K562 (cell line): ENCODE measurements around the gene CYB5D1. TPM values are rescaled to one million over a fixed set of nuclear protein-coding genes. Genes with fewer than 3 reads are reported as not detected.

Experiments
- BDP1 ChIP-seq: IDR thresholded peaks from 3 replicates; pipeline ENCODE4 v1.6.1; 2011; ENCODE audit not compliant: insufficient read length, insufficient read depth
- CBX5 ChIP-seq: IDR thresholded peaks from 2 replicates; pipeline ENCODE4 v1.6.1; 2014; ENCODE audit warnings: low read depth, borderline replicate concordance
- CC2D1A ChIP-seq: fragments of 450-650 bp; IDR thresholded peaks from 2 replicates; pipeline ENCODE4 v1.6.1; 2017; ENCODE audit warnings: mild to moderate bottlenecking
- CREB5 ChIP-seq: fragments of 250-450 bp; sonication (Bioruptor Pico); IDR thresholded peaks from 2 replicates; pipeline ENCODE4 v1.5.0; 2020; ENCODE audit warnings: mild to moderate bottlenecking
- CREM ChIP-seq: IDR thresholded peaks from 2 replicates; pipeline ENCODE4 v1.6.1; 2014; ENCODE audit warnings: antibody characterized with exemption, low read depth
- ETV1 ChIP-seq: fragments of 450-650 bp; conservative IDR thresholded peaks from 2 replicates; pipeline ENCODE4 v1.6.1; 2016; ENCODE audit warnings: missing genetic modification characterization, control low read depth, low read depth, missing compliant biosample characterization
- GTF2B ChIP-seq: IDR thresholded peaks from 2 replicates; pipeline ENCODE4 v1.6.1; 2011; ENCODE audit not compliant: insufficient read length; ENCODE audit errors: extremely low read depth
- ILK ChIP-seq: fragments of 450-650 bp; IDR thresholded peaks from 2 replicates; pipeline ENCODE4 v1.6.1; 2016; ENCODE audit warnings: missing genetic modification characterization, low read depth, mild to moderate bottlenecking, missing compliant biosample characterization, moderate library complexity, borderline replicate concordance
- KDM1A ChIP-seq, 2 experiments: fragments of 450-650 bp; IDR thresholded peaks; 2 replicates each; pipeline ENCODE4 v1.6.1; 2016; ENCODE audit warnings: mild to moderate bottlenecking in 2 of 2
- MAFG ChIP-seq: fragments of 450-650 bp; conservative IDR thresholded peaks from 2 replicates; pipeline ENCODE4 v1.6.1; 2016; ENCODE audit warnings: missing genetic modification characterization, missing compliant biosample characterization
- MAX ChIP-seq: sonication (generic); formaldehyde crosslinking; IDR thresholded peaks from 2 replicates; pipeline ENCODE4 v1.9.0; 2022; ENCODE audit warnings: mild to moderate bottlenecking, missing genetic modification reagents
- MCM2 ChIP-seq: fragments of 450-650 bp; IDR thresholded peaks from 2 replicates; pipeline ENCODE4 v1.6.1; 2017; ENCODE audit warnings: low read depth, mild to moderate bottlenecking
- MEF2D ChIP-seq: conservative IDR thresholded peaks from 2 replicates; pipeline ENCODE4 v1.6.1; 2016; ENCODE audit warnings: low read depth, missing genetic modification characterization, missing compliant biosample characterization
- NCOA6 ChIP-seq: fragments of 450-650 bp; IDR thresholded peaks from 2 replicates; pipeline ENCODE4 v1.6.1; 2017; ENCODE audit warnings: mild to moderate bottlenecking
- PHF8 ChIP-seq: fragments of 200-600 bp; sonication (generic); IDR thresholded peaks from 2 replicates; pipeline ENCODE4 v1.6.1; 2012; ENCODE audit warnings: mixed run types, mild to moderate bottlenecking, inconsistent platforms, low read length, moderate library complexity, borderline replicate concordance
- PPARD ChIP-seq: fragments of 250-450 bp; sonication (Bioruptor Pico); IDR thresholded peaks from 2 replicates; pipeline ENCODE4 v1.8.0; 2022; ENCODE audit warnings: inconsistent platforms, mild to moderate bottlenecking, moderate library complexity
- RERE ChIP-seq: sonication (generic); formaldehyde crosslinking; IDR thresholded peaks from 2 replicates; pipeline ENCODE4 v1.8.0; 2023; ENCODE audit warnings: missing genetic modification reagents, mild to moderate bottlenecking, borderline replicate concordance
- SMC3 ChIP-seq: conservative IDR thresholded peaks from 2 replicates; pipeline ENCODE4 v1.6.1; 2011; ENCODE audit warnings: low read depth, low read length, improper control_type of control experiment; ENCODE audit not compliant: insufficient read depth
- STAT5B ChIP-seq: fragments of 250-450 bp; sonication (Bioruptor Pico); IDR thresholded peaks from 2 replicates; pipeline ENCODE4 v1.8.0; 2021; ENCODE audit warnings: mild to moderate bottlenecking, inconsistent platforms
- SUPT5H ChIP-seq: fragments of 450-650 bp; IDR thresholded peaks from 2 replicates; pipeline ENCODE4 v1.6.1; 2016
- ZNF76 ChIP-seq: fragments of 250-450 bp; sonication (Bioruptor Pico); IDR thresholded peaks from 2 replicates; pipeline ENCODE4 v1.4.0; 2020; ENCODE audit warnings: mild to moderate bottlenecking, moderate library complexity, borderline replicate concordance
- ZSCAN32 ChIP-seq: fragments of 450-650 bp; formaldehyde crosslinking; IDR thresholded peaks from 2 replicates; pipeline ENCODE4 v1.4.0; 2020; ENCODE audit warnings: mild to moderate bottlenecking, moderate library complexity
- polyA plus RNA-seq, 8 experiments: library from polyadenylated mRNA; depleted of rRNA in 4 of 8; stranded (reverse) in 5 of 8; unstranded in 3 of 8; fragments of >200 nt; fragmentation: Nextera tagmentation in 2 of 8; fragmentation: Illumina TruSeq in 1 of 8; extraction: Ambion mirVana in 2 of 8; extraction: Trizol in 1 of 8; gene quantifications; 2 replicates each; pipeline versions ENCODE4 v1.2.1 to v1.2.3, GENCODE V29; 2011 to 2014; ENCODE audit warnings: inconsistent platforms in 1 of 8, missing spikeins in 1 of 8
- total RNA-seq, 7 experiments: library from RNA; depleted of rRNA in 6 of 7; stranded (reverse); fragments of >200 nt in 6 of 7; fragmentation: Illumina TruSeq in 2 of 7; extraction: Trizol in 2 of 7; gene quantifications; 2 replicates each; pipeline versions ENCODE4 v1.2.1 to v1.2.3, GENCODE V29; 2011 to 2021; ENCODE audit warnings: low replicate concordance in 1 of 7

Gene CYB5D1
- total and polyA plus RNA-seq, 9 of the 15 experiments (the other 6 are each of a cell fraction or from before 2014, with no cell fraction given) = 2.4 to 7.9 (median 5.7) TPM

- TF ChIP-seq ILK (no peak), RERE (CRISPR knock-in tag) (no peak), CREM (0 out of 2 replicates have a peak, but pooled peaks have one; percentile 23), ZSCAN32 (CRISPR knock-in tag) (no peak), ZNF76 (CRISPR knock-in tag) (no peak), CREB5 (CRISPR knock-in tag) (no peak), MEF2D (tag) (no peak), MAX (CRISPR knock-in tag) (no peak; the same call in 1 of the 2 replicates), PPARD (CRISPR knock-in tag) (no peak), CC2D1A (peak; percentile 76), CBX5 (no peak), NCOA6 (no peak), KDM1A (IDR thresholded peaks at IDR 0.05) (no peak), BDP1 (no peak), SUPT5H (no peak), MAFG (tag) (no peak), GTF2B (no peak), ETV1 (tag) (no peak), SMC3 (peak; percentile 29; the same call in 1 of the 2 replicates), STAT5B (CRISPR knock-in tag) (no peak), MCM2 (no peak), PHF8 (no peak)
These were observed 6.2 kb upstream of the CYB5D1 start (continued) for GRCh38 chr17:7851438-7852261.
